ENCODE results near the gene PFN1. TPM values are rescaled to one million over a fixed set of nuclear protein-coding genes. Genes with fewer than 3 reads are reported as not detected.

The PFN1 gene
- total RNA-seq, 1 experiment from 2014 or later: 1,213 TPM

DNA sequence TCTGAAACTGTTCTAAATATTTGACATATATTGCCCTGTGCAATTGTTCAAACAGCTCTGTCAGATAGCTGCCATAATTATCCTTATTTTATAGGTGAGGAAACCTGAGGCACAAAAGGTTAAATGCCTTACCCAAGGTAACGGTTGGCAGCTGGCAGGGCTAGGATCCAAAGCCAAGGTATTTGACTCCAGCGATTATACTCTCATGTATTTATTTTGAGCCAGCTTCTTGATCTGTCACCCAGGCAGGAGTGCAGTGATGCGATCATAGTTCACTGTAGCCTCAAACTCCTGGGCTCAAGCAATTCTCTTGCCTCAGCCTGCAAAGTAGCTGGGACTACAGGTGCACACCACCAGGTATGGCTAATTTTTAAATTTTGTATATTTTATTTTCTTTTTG is 9.8 kb upstream of the PFN1 start:
- Histone ChIP-seq H3K4me1 (ENCODE audit: control insufficient read depth in 1 of 2, insufficient read depth in 2 of 2, low read length in 2 of 2) (peaks cover 4 to 16% of the 10 kb centered on the region in 2 experiments; a peak in 2 of 4 replicates), H3K27ac (ENCODE audit: low read depth, low read length) (no peak overlapping the region), H3K4me3 (replicated peaks in 1 of 2; ENCODE audit: low read depth in 1 of 2, low read length in 2 of 2) (no peak overlapping the region), H3K9ac (ENCODE audit: low read length) (no peak overlapping the region), H3K79me2 (ENCODE audit: insufficient read depth, low read length) (no peaks in the 10 kb centered on the region), H3K36me3 (ENCODE audit: control insufficient read depth in 1 of 2, insufficient read depth in 2 of 2, low read length in 2 of 2) (no peaks in the 10 kb centered on the region), H3K9me2 (ENCODE audit: insufficient read depth) (no peaks in the 10 kb centered on the region), H3K27me3 (ENCODE audit: insufficient read depth, low read length) (no peaks in the 10 kb centered on the region), H4K20me1 (ENCODE audit: insufficient read depth) (no peaks in the 10 kb centered on the region), H3K9me3 (ENCODE audit: control insufficient read depth in 1 of 2, insufficient read depth in 1 of 2, low read depth in 1 of 2, low read length in 2 of 2) (no peaks in the 10 kb centered on the region), H3K4me2 (ENCODE audit: low read length) (no peak overlapping the region), H2AFZ (ENCODE audit: low read depth, low read length, poor library complexity, severe bottlenecking) (no peak overlapping the region)
- ATAC-seq (no peak), DNase-seq (ENCODE audit: low read depth, low spot score) (no peak)
- TF ChIP-seq ELF1 (IDR thresholded peaks at IDR 0.05; ENCODE audit: borderline replicate concordance, low read depth) (no peak), SP1 (IDR thresholded peaks at IDR 0.05; ENCODE audit: low read depth) (no peak), SRF (IDR thresholded peaks at IDR 0.05; ENCODE audit: low read depth) (no peak), ZNF274 (IDR thresholded peaks at IDR 0.05; ENCODE audit: low read depth, low read length) (no peak), CEBPB (IDR thresholded peaks at IDR 0.05; ENCODE audit: low read depth) (no peak), YY1 (IDR thresholded peaks at IDR 0.05; ENCODE audit: extremely low read depth, insufficient replicate concordance, low read depth, low read length) (no peak), ZFX (IDR thresholded peaks at IDR 0.05) (no peak), EZH2phosphoT487 (IDR thresholded peaks at IDR 0.05; ENCODE audit: borderline replicate concordance) (no peak), RAD21 (IDR thresholded peaks at IDR 0.05; ENCODE audit: low read depth) (no peak), EZH2 (IDR thresholded peaks at IDR 0.05) (no peak), FOSL1 (IDR thresholded peaks at IDR 0.05; ENCODE audit: low read depth) (no peak), CTCF (IDR thresholded peaks at IDR 0.05 in 2 of 3, conservative IDR thresholded peaks at IDR 0.05 in 1 of 3; ENCODE audit: borderline replicate concordance in 1 of 3, insufficient read depth in 1 of 3, low read depth in 2 of 3, low read length in 2 of 3) (no peak), TCF7L2 (IDR thresholded peaks at IDR 0.05; ENCODE audit: borderline replicate concordance, extremely low read depth, insufficient read depth, insufficient read length) (no peak)
- TF ChIP-seq, protein P1, sequence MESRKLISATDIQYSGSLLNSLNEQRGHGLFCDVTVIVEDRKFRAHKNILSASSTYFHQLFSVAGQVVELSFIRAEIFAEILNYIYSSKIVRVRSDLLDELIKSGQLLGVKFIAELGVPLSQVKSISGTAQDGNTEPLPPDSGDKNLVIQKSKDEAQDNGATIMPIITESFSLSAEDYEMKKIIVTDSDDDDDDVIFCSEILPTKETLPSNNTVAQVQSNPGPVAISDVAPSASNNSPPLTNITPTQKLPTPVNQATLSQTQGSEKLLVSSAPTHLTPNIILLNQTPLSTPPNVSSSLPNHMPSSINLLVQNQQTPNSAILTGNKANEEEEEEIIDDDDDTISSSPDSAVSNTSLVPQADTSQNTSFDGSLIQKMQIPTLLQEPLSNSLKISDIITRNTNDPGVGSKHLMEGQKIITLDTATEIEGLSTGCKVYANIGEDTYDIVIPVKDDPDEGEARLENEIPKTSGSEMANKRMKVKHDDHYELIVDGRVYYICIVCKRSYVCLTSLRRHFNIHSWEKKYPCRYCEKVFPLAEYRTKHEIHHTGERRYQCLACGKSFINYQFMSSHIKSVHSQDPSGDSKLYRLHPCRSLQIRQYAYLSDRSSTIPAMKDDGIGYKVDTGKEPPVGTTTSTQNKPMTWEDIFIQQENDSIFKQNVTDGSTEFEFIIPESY (IDR thresholded peaks at IDR 0.05; ENCODE audit: extremely low read depth, insufficient replicate concordance, low read length): no peak
- TF ChIP-seq, protein P2, sequence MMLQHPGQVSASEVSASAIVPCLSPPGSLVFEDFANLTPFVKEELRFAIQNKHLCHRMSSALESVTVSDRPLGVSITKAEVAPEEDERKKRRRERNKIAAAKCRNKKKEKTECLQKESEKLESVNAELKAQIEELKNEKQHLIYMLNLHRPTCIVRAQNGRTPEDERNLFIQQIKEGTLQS (IDR thresholded peaks at IDR 0.05): no peak
- TF ChIP-seq, protein P3, sequence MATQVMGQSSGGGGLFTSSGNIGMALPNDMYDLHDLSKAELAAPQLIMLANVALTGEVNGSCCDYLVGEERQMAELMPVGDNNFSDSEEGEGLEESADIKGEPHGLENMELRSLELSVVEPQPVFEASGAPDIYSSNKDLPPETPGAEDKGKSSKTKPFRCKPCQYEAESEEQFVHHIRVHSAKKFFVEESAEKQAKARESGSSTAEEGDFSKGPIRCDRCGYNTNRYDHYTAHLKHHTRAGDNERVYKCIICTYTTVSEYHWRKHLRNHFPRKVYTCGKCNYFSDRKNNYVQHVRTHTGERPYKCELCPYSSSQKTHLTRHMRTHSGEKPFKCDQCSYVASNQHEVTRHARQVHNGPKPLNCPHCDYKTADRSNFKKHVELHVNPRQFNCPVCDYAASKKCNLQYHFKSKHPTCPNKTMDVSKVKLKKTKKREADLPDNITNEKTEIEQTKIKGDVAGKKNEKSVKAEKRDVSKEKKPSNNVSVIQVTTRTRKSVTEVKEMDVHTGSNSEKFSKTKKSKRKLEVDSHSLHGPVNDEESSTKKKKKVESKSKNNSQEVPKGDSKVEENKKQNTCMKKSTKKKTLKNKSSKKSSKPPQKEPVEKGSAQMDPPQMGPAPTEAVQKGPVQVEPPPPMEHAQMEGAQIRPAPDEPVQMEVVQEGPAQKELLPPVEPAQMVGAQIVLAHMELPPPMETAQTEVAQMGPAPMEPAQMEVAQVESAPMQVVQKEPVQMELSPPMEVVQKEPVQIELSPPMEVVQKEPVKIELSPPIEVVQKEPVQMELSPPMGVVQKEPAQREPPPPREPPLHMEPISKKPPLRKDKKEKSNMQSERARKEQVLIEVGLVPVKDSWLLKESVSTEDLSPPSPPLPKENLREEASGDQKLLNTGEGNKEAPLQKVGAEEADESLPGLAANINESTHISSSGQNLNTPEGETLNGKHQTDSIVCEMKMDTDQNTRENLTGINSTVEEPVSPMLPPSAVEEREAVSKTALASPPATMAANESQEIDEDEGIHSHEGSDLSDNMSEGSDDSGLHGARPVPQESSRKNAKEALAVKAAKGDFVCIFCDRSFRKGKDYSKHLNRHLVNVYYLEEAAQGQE (IDR thresholded peaks at IDR 0.05; ENCODE audit: low read depth): no peak
- TF ChIP-seq, protein P4, sequence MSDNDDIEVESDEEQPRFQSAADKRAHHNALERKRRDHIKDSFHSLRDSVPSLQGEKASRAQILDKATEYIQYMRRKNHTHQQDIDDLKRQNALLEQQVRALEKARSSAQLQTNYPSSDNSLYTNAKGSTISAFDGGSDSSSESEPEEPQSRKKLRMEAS (IDR thresholded peaks at IDR 0.05): no peak
- ChIA-PET RAD21 (ENCODE audit: low non-redundant PET in 1 of 2, low total read pairs in 2 of 2, uncharacterized antibody in 2 of 2, unreplicated experiment in 2 of 2) (no interaction called here), POLR2A (interaction anchor here (4.6 kb wide), 1 partner anchor 9 kb away, joined by 27 read pairs; the partner anchor contains the start of gene SPAG7), CTCF (interaction anchor here (2.1 kb wide), 1 partner anchor 9 kb away, joined by 7 read pairs; the partner anchor contains the start of gene SPAG7)
- intact Hi-C loops (cut with micrococcal nuclease): no loop called here
- no TSS peak for BruUV-seq (replicated peaks)

All from HCT116 (cell line).